HepG2 (cell line): ENCODE data around the gene MSMB. TPM values are rescaled to one million over a fixed set of nuclear protein-coding genes. Genes with fewer than 3 reads are reported as not detected.
A peak's percentile ranks its signal among the peaks of the same experiment; 100 is the strongest.

Experiments
- CEBPG ChIP-seq: IDR thresholded peaks from 2 replicates; pipeline ENCODE4 v1.6.1; 2016
- CEBPZ ChIP-seq: IDR thresholded peaks from 2 replicates; pipeline ENCODE4 v1.6.1; 2012; ENCODE audit warnings: low read length, improper control_type of control experiment
- ETV5 ChIP-seq: IDR thresholded peaks from 2 replicates; pipeline ENCODE4 v1.6.1; 2018; ENCODE audit warnings: missing biosample characterization, missing genetic modification reagents, inconsistent platforms, borderline replicate concordance
- KDM3A ChIP-seq: IDR thresholded peaks from 2 replicates; pipeline ENCODE4 v1.6.1; 2018; ENCODE audit warnings: low read depth, missing compliant biosample characterization
- KDM6A ChIP-seq: IDR thresholded peaks from 2 replicates; pipeline ENCODE4 v1.6.1; 2016; ENCODE audit warnings: low read depth
- NR2C2 ChIP-seq: sonication (generic); formaldehyde crosslinking; IDR thresholded peaks from 2 replicates; pipeline ENCODE4 v1.4.0; 2020; ENCODE audit warnings: missing genetic modification reagents, mild to moderate bottlenecking, moderate library complexity, borderline replicate concordance
- PLRG1 ChIP-seq: fragments of 450-650 bp; conservative IDR thresholded peaks from 2 replicates; pipeline ENCODE4 v1.6.1; 2016
- RXRA ChIP-seq: sonication (generic); formaldehyde crosslinking; IDR thresholded peaks from 2 replicates; pipeline ENCODE4 v1.5.1; 2020; ENCODE audit warnings: missing genetic modification reagents
- ZBTB38 ChIP-seq: sonication (generic); formaldehyde crosslinking; IDR thresholded peaks from 2 replicates; pipeline ENCODE4 v1.5.1; 2020; ENCODE audit warnings: mild to moderate bottlenecking, missing genetic modification reagents
- ZFP41 ChIP-seq: sonication (generic); formaldehyde crosslinking; IDR thresholded peaks from 2 replicates; pipeline ENCODE4 v1.4.0; 2020; ENCODE audit warnings: mild to moderate bottlenecking, missing genetic modification reagents, borderline replicate concordance
- ZNF274 ChIP-seq: sonication (generic); formaldehyde crosslinking; IDR thresholded peaks from 2 replicates; pipeline ENCODE4 v1.5.1; 2020; ENCODE audit warnings: mild to moderate bottlenecking, missing genetic modification reagents
- ZNF318 ChIP-seq: sonication (generic); formaldehyde crosslinking; IDR thresholded peaks from 2 replicates; pipeline ENCODE4 v1.4.0; 2020; ENCODE audit warnings: mild to moderate bottlenecking, missing genetic modification reagents
- ZNF337 ChIP-seq: sonication (generic); formaldehyde crosslinking; IDR thresholded peaks from 2 replicates; pipeline ENCODE4 v1.5.1; 2020; ENCODE audit warnings: missing genetic modification reagents, low read depth, mild to moderate bottlenecking, borderline replicate concordance
- ZNF496 ChIP-seq: sonication (generic); formaldehyde crosslinking; IDR thresholded peaks from 2 replicates; pipeline ENCODE4 v1.8.1; 2023; ENCODE audit warnings: mild to moderate bottlenecking, moderate library complexity, missing genetic modification reagents; ENCODE audit not compliant: insufficient replicate concordance
- ZNF510 ChIP-seq: sonication (generic); formaldehyde crosslinking; IDR thresholded peaks from 2 replicates; pipeline ENCODE4 v1.4.0; 2020; ENCODE audit warnings: low read depth, mild to moderate bottlenecking, missing genetic modification reagents
- ZNF782 ChIP-seq: sonication (generic); formaldehyde crosslinking; IDR thresholded peaks from 2 replicates; pipeline ENCODE4 v1.4.0; 2020; ENCODE audit warnings: missing genetic modification reagents, mild to moderate bottlenecking, borderline replicate concordance
- polyA plus RNA-seq, 8 experiments: library from polyadenylated mRNA; depleted of rRNA in 3 of 8; stranded (reverse) in 7 of 8; unstranded in 1 of 8; fragments of >200 nt; fragmentation: Illumina TruSeq in 4 of 8; extraction: Trizol in 4 of 8; gene quantifications; 2 replicates each; pipeline versions ENCODE4 v1.2.1 to v1.2.3, GENCODE V29; 2011 to 2016; ENCODE audit warnings: low read depth in 4 of 8, missing spikeins in 1 of 8, mixed read lengths in 1 of 8; ENCODE audit not compliant: insufficient read depth in 1 of 8
- total RNA-seq, 5 experiments: library from RNA; depleted of rRNA; stranded (reverse); fragments of >200 nt; fragmentation: Illumina TruSeq; extraction: Trizol; gene quantifications; 2 replicates each; pipeline ENCODE4 v1.2.3, GENCODE V29; 2016; ENCODE audit warnings: low read depth in 1 of 5
- TF ChIP-seq, protein P1 (sequence below): sonication (generic); formaldehyde crosslinking; IDR thresholded peaks from 2 replicates; pipeline ENCODE4 v1.8.1; 2023; ENCODE audit warnings: mild to moderate bottlenecking, moderate library complexity, missing genetic modification reagents

MSMB gene
- total and polyA plus RNA-seq, 2 of the 13 experiments (the other 11 are each of a cell fraction or from before 2014, with no cell fraction given): 0.84 TPM; not detected in 1

DNA sequence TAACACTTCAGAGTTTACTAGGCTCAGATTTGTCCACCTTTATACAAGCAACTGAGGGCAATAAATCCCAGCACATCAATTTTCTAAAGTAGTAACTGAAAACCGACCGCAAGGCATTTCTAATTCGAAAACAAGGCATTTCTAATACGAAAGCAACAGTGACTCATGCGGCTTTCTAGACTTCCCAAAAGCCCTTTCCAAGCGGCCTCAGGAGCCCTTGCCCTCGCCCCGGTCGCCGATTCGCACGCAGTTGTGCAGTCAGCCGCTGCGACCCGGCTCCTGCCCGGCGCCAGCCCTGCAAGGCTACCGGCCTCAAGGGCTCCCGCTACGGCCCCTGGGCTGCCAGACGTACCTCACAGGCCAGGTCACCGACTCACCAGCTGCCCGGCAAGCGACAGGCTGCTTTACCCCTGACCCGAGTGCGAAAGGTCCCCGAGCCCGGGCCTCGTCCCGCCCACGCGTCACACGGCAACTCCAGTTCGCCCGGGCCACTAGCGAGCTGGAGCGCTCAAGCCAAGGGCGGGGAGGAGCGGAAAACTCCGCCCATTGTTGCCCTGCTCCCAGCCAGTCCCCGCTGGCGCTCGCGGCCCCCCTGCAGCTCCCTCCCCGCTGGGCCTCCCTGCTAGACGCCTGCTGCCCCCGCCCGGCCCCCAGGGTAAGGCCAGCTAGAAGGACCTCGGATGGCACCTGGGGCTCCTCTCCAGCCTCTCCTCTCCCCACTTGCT, 22.9 kb downstream of the MSMB start (continued):
- TF ChIP-seq, protein P1, sequence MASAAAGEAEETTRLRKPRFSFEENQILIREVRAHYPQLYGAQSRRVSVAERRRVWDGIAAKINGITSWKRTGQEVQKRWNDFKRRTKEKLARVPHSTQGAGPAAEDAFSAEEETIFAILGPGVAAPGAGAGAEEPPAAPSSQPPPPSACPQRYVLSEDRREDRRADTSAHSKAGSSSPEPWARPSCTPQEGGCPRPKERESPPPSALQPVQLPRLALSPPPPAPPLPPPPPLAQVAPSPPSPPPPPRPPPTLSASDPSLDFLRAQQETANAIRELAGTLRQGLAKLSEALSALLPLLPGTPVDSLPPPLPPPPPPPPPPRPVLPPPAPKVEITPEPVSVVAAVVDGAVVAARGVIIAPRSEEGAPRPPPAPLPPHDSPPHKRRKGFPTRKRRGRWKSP (CRISPR knock-in tag): peak; percentile 65; the same call in 1 of the 2 replicates
- TF ChIP-seq ETV5 (CRISPR knock-in tag): peak; percentile 51; the same call in 1 of the 2 replicates
- peak; percentile 88 for TF ChIP-seq ZBTB38 (CRISPR knock-in tag)
- TF ChIP-seq ZNF496: no peak
- TF ChIP-seq ZFP41 (CRISPR knock-in tag): peak; percentile 60; the same call in 1 of the 2 replicates
- no peak for TF ChIP-seq PLRG1
- no peak for TF ChIP-seq CEBPZ
- peak; percentile 95 for TF ChIP-seq RXRA (CRISPR knock-in tag)
- peak; percentile 54; the same call in 1 of the 2 replicates for TF ChIP-seq ZNF337 (CRISPR knock-in tag)
- TF ChIP-seq NR2C2 (CRISPR knock-in tag): peak; percentile 87
- no peak for TF ChIP-seq KDM6A
- TF ChIP-seq CEBPG (CRISPR knock-in tag): peak; percentile 32; the same call in 1 of the 2 replicates
- peak; percentile 78; the same call in 1 of the 2 replicates for TF ChIP-seq ZNF274 (CRISPR knock-in tag)
- peak; percentile 90 for TF ChIP-seq ZNF782 (CRISPR knock-in tag)
- peak; percentile 57; the same call in 1 of the 2 replicates for TF ChIP-seq KDM3A
- peak; percentile 31 for TF ChIP-seq ZNF510 (CRISPR knock-in tag)
- no peak for TF ChIP-seq ZNF318 (CRISPR knock-in tag)
